ENCODE measurements around the gene SFSWAP. TPM values are rescaled to one million over a fixed set of nuclear protein-coding genes. Genes with fewer than 3 reads are reported as not detected.

Gene SFSWAP
- total RNA-seq, 4 donors from 2014 or later: 29.9 to 64.7 (median 45.3) TPM

DNA sequence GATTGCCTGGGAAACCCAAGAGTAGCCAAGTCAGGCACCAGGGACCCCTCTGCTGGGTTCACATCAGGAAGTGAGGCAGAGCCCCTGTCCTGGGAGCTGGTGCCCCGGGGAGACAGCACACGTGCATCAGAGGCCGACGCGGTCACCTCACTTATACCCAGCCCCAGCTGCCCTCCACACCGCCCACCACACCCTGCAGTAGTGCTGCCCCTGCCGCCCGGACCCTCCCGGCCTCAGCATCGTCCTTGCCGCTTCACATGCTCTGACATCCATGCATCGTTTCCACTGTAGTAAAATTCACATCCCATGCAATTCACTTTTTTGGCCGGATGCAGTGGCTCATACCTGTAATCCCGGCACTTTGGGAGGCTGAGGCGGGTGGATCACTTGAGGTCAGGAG, 131.3 kb downstream of the SFSWAP start:
- TF ChIP-seq, protein P1, sequence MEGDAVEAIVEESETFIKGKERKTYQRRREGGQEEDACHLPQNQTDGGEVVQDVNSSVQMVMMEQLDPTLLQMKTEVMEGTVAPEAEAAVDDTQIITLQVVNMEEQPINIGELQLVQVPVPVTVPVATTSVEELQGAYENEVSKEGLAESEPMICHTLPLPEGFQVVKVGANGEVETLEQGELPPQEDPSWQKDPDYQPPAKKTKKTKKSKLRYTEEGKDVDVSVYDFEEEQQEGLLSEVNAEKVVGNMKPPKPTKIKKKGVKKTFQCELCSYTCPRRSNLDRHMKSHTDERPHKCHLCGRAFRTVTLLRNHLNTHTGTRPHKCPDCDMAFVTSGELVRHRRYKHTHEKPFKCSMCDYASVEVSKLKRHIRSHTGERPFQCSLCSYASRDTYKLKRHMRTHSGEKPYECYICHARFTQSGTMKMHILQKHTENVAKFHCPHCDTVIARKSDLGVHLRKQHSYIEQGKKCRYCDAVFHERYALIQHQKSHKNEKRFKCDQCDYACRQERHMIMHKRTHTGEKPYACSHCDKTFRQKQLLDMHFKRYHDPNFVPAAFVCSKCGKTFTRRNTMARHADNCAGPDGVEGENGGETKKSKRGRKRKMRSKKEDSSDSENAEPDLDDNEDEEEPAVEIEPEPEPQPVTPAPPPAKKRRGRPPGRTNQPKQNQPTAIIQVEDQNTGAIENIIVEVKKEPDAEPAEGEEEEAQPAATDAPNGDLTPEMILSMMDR (IDR thresholded peaks at IDR 0.05): no peak

GRCh38 chr12:131843527-131843926, 132.6 kb downstream of the SFSWAP start:
- TF ChIP-seq, protein P1 (IDR thresholded peaks at IDR 0.05): no peak
- ATAC-seq (ENCODE audit: low FRiP score): no peak
- DNase-seq (ENCODE audit: low spot score): no peak

More for the DNA sequence above, 131.3 kb downstream of the SFSWAP start:
- no peak for ATAC-seq (ENCODE audit: low FRiP score)
- no peak for DNase-seq (ENCODE audit: low spot score)

DNA sequence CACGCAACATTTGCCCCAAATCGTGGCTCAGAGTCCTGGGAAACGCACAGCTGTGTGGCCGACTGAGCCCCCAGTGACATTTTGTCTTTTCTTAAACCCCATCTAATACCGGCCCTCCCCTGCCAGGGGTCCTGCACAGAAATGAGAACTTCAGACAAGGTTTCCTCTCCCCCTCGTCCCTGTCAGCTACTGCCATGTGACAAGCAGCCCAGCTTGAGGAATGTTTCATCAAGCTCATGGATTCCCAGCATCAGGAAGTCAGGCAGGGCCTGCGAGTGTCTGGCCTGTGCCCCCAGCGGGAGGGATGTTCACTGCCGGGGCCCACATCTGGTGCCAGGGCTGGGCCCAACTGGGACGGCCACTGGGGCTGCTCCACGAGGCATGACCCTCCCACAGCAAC, 133.2 kb downstream of the SFSWAP start:
- ATAC-seq (ENCODE audit: low FRiP score) (no peak), DNase-seq (ENCODE audit: low spot score) (no peak)
- TF ChIP-seq, protein P1 (IDR thresholded peaks at IDR 0.05): no peak

GRCh38 chr12:131844656-131845055, 133.8 kb downstream of the SFSWAP start:
- ATAC-seq (ENCODE audit: low FRiP score) (no peak), DNase-seq (ENCODE audit: low spot score) (no peak)
- TF ChIP-seq, protein P1 (IDR thresholded peaks at IDR 0.05): no peak

GRCh38 chr12:131845121-131845520, 134.2 kb downstream of the SFSWAP start:
- TF ChIP-seq, protein P1 (IDR thresholded peaks at IDR 0.05): no peak
- ATAC-seq (ENCODE audit: low FRiP score): no peak
- no peak for DNase-seq (ENCODE audit: low spot score)

- DNase-seq (ENCODE audit: low spot score) (no peak), ATAC-seq (ENCODE audit: low FRiP score) (no peak)
- TF ChIP-seq, protein P1 (IDR thresholded peaks at IDR 0.05): no peak
Observed at GRCh38 chr12:131847456-131847855, 136.6 kb downstream of the SFSWAP start.

DNA sequence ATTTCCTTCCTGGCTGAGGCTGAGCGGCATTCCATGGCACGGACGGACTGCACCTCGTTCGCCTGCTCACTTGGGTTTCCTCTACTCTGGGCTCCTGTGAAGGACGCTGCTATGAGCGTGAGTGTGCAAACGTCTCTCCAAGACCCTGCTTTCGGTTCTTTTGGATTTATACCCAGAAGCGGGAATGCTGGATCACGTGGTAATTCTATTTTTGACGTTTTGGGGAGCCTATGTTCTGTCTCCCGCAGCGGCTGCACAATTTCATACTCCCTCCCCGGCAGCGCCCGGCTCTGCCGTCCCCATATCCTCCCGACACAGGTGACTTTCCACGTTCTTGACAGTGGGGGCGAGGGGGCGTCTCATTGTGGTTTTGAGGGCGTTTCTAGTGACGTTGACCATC, 137.9 kb downstream of the SFSWAP start:
- no peak for ATAC-seq (ENCODE audit: low FRiP score)
- TF ChIP-seq, protein P1 (IDR thresholded peaks at IDR 0.05): no peak
- DNase-seq (ENCODE audit: low spot score): no peak

Small RNAs within 50 kb of the gene (small RNA-seq; reads per million reads assigned to genes)
- gene RNA5SP377: not detected
- gene RNA5SP378: not detected
- not detected for gene RNU6-1017P

Other genes starting within 250 kb of the SFSWAP start
- 10 to 100 TPM in 1 of 4 donors, 1 to 10 TPM in 3; 2.3 to 10.9 (median 3.0) TPM for gene MMP17, start 117.3 kb downstream of the SFSWAP start, total RNA-seq
- gene ULK1, start 183.5 kb downstream of the SFSWAP start, total RNA-seq: 10 to 100 TPM in 2 of 4 donors, 1 to 10 TPM in 2; 7.7 to 24.4 (median 9.4) TPM
- gene PUS1, start 218.2 kb downstream of the SFSWAP start, total RNA-seq: 10 to 100 TPM; 11.2 to 62.2 (median 17.0) TPM
- gene EP400, start 238.9 kb downstream of the SFSWAP start, total RNA-seq: 10 to 100 TPM; 16.1 to 34.2 (median 24.7) TPM